ENCODE measurements around the gene SERPINB2.

DNA sequence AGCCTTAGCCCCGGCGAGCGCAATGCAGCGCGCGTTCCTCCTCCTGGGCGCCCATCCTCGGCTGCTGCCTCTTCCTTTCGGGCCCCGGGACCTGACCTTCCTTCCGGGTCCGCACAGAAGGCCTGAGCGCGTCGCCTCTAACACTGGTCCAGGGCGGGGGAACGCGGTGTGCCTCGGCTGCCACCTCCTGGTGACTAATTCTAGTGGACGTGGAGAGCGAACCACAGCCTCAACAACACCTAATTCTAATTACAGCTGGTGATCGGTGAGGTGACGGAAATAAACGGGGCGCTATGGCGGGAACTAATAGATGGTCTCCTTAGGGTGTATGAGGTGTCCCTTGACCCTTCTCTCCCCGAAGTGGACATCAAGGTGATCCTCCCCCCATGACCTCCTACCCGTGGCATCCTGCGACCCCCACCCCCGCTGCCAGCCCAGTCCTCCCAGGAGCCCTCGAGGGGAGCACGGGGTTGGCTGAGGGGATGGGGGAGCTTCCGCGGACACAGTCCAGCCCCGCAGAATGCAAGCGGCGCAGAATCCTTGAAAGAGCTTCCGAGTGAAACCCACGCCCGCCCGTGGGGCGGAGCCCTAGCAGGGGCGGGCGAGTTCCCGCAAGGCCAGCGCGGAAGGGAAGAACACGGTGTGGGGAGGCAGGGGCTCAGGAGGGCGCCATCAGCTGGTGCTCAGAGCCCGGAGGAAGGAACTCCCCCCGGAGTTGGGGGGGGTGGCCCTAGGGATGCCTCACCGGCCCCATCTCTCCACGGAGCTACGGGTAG lies 48.8 kb downstream of the SERPINB2 start:
- TF ChIP-seq CTCF (IDR thresholded peaks at IDR 0.05) = peak in 1 of 3 donors; percentile 72
- TF ChIP-seq POLR2A (IDR thresholded peaks at IDR 0.05) = no peak

Measured in lower leg skin (tissue), 3 donors.